RWPE2 (cell line): ENCODE results near the gene UBASH3B.
A peak's percentile ranks its signal among the peaks of the same experiment; 100 is the strongest.

Experiments
- ATAC-seq: fragments of 200-7000 bp; cut with Tn5 transposase; 3 replicates; pipeline ENCODE4 v1.9.1; 2021; ENCODE audit warnings: low read depth
- DNase-seq: peaks from one replicate; pipeline ENCODE4 v3.0.0-alpha.2; 2020; ENCODE audit warnings: low spot score
- H3K27ac ChIP-seq: fragments of 450-650 bp; 2 replicates; pipeline ENCODE4 v1.5.1; 2017; ENCODE audit warnings: mild to moderate bottlenecking; ENCODE audit not compliant: poor library complexity, severe bottlenecking
- H3K27me3 ChIP-seq: fragments of 250-450 bp; sonication (Bioruptor Pico); 2 replicates; pipeline ENCODE4 v1.5.1; 2021; ENCODE audit warnings: mild to moderate bottlenecking, moderate library complexity; ENCODE audit not compliant: insufficient read depth, poor library complexity, severe bottlenecking
- H3K36me3 ChIP-seq: fragments of 250-450 bp; sonication (Bioruptor Pico); 2 replicates; pipeline ENCODE4 v1.5.1; 2020; ENCODE audit warnings: low read depth, mild to moderate bottlenecking, moderate library complexity
- H3K4me1 ChIP-seq: fragments of 250-450 bp; sonication (Bioruptor Pico); 2 replicates; pipeline ENCODE4 v1.5.1; 2021; ENCODE audit warnings: mild to moderate bottlenecking, moderate library complexity; ENCODE audit not compliant: insufficient read depth, poor library complexity, severe bottlenecking
- H3K4me3 ChIP-seq: fragments of 250-450 bp; sonication (Bioruptor Pico); 2 replicates; pipeline ENCODE4 v1.5.1; 2021; ENCODE audit warnings: mild to moderate bottlenecking, moderate library complexity; ENCODE audit not compliant: severe bottlenecking
- H3K9me3 ChIP-seq: fragments of 250-450 bp; sonication (Bioruptor Pico); 2 replicates; pipeline ENCODE4 v1.5.1; 2021; ENCODE audit warnings: mild to moderate bottlenecking, moderate library complexity; ENCODE audit not compliant: severe bottlenecking
- CTCF ChIP-seq: fragments of 450-650 bp; IDR thresholded peaks from one replicate; pipeline ENCODE4 v1.5.1; 2017; ENCODE audit warnings: mild to moderate bottlenecking, moderate library complexity; ENCODE audit not compliant: poor library complexity, severe bottlenecking

The UBASH3B gene

GRCh38 chr11:122627745-122628144, 27.8 kb upstream of the UBASH3B start:
- no peaks in the 10 kb centered on the region for H3K27me3 ChIP-seq
- H3K36me3 ChIP-seq, result no peaks in the 10 kb centered on the region
- DNase-seq, result no peak
- TF ChIP-seq CTCF, result no peak
- H3K9me3 ChIP-seq, result no peaks in the 10 kb centered on the region
- no peak for ATAC-seq
- no peak overlapping the region for H3K4me3 ChIP-seq
- no peak overlapping the region for H3K27ac ChIP-seq
- H3K4me1 ChIP-seq, result peaks cover 13% of the 10 kb centered on the region

GRCh38 chr11:122628810-122629555, 26.5 kb upstream of the UBASH3B start:
- Histone ChIP-seq H3K4me1 (peaks cover 21% of the 10 kb centered on the region), H3K9me3 (no peaks in the 10 kb centered on the region), H3K36me3 (no peaks in the 10 kb centered on the region), H3K27ac (no peak overlapping the region), H3K27me3 (no peaks in the 10 kb centered on the region), H3K4me3 (no peak overlapping the region)
- peak; percentile 86 for TF ChIP-seq CTCF
- DNase-seq (no peak), ATAC-seq (peak; percentile 70)

- ATAC-seq (peak; percentile 80), DNase-seq (no peak)
- TF ChIP-seq CTCF, result no peak
- no peaks in the 10 kb centered on the region for H3K27me3 ChIP-seq
- H3K4me1 ChIP-seq, result peaks cover 21% of the 10 kb centered on the region
- H3K9me3 ChIP-seq, result no peaks in the 10 kb centered on the region
- no peak overlapping the region for H3K4me3 ChIP-seq
- H3K36me3 ChIP-seq, result no peaks in the 10 kb centered on the region
- H3K27ac ChIP-seq, result peak overlapping the region; percentile 80
Measured at GRCh38 chr11:122632181-122632824, 23.2 kb upstream of the UBASH3B start.

GRCh38 chr11:122633219-122633829, 22.2 kb upstream of the UBASH3B start:
- peaks cover 21% of the 10 kb centered on the region for H3K4me1 ChIP-seq
- no peaks in the 10 kb centered on the region for H3K9me3 ChIP-seq
- ATAC-seq (peak; percentile 37; the same call in 1 of the 3 replicates), DNase-seq (no peak)
- H3K27me3 ChIP-seq, result no peaks in the 10 kb centered on the region
- peak overlapping the region; percentile 80 for H3K27ac ChIP-seq
- H3K36me3 ChIP-seq, result no peaks in the 10 kb centered on the region
- TF ChIP-seq CTCF, result peak; percentile 66
- no peak overlapping the region for H3K4me3 ChIP-seq
